HG02763 (cell line): ENCODE data around the gene CD180.
A peak's percentile ranks its signal among the peaks of the same experiment; 100 is the strongest.

ENCODE experiments used
- ATAC-seq: cut with Tn5 transposase; IDR thresholded peaks from one replicate; pipeline ENCODE4 v1.9.1; 2021; ENCODE audit warnings: mild to moderate bottlenecking, moderate library complexity; ENCODE audit not compliant: unreplicated experiment

CD180 gene

GRCh38 chr5:67163863-67164595, 32.6 kb downstream of the CD180 start:
- ATAC-seq: no peak

- no peak for ATAC-seq
Measured at GRCh38 chr5:67163231-67163756, 33.3 kb downstream of the CD180 start.

- ATAC-seq: no peak
Measured at GRCh38 chr5:67161767-67162166, 34.8 kb downstream of the CD180 start.

GRCh38 chr5:67160985-67161384, 35.6 kb downstream of the CD180 start:
- no peak for ATAC-seq

- ATAC-seq: no peak
Measured at GRCh38 chr5:67160272-67160671, 36.3 kb downstream of the CD180 start.

GRCh38 chr5:67156976-67157583, 39.5 kb downstream of the CD180 start:
- ATAC-seq: peak; percentile 65

GRCh38 chr5:67154556-67155206, 41.9 kb downstream of the CD180 start:
- ATAC-seq: no peak

GRCh38 chr5:67153292-67153691, 43.3 kb downstream of the CD180 start:
- ATAC-seq: no peak

- no peak for ATAC-seq
Measured at GRCh38 chr5:67152400-67152799, 44.2 kb downstream of the CD180 start.

- no peak for ATAC-seq
Measured at GRCh38 chr5:67149951-67150523, 46.6 kb downstream of the CD180 start.

- no peak for ATAC-seq
Measured at GRCh38 chr5:67149057-67149950, 47.3 kb downstream of the CD180 start.

- no peak for ATAC-seq
Measured at GRCh38 chr5:67147760-67148159, 48.8 kb downstream of the CD180 start.

GRCh38 chr5:67146981-67147380, 49.6 kb downstream of the CD180 start:
- ATAC-seq: no peak

- ATAC-seq: no peak
Measured at GRCh38 chr5:67146574-67146973, 50.0 kb downstream of the CD180 start.

GRCh38 chr5:67144183-67144639, 52.4 kb downstream of the CD180 start:
- no peak for ATAC-seq

- no peak for ATAC-seq
Measured at GRCh38 chr5:67143549-67143948, 53.0 kb downstream of the CD180 start.

- ATAC-seq: no peak
Measured at GRCh38 chr5:67142816-67143215, 53.8 kb downstream of the CD180 start.

- ATAC-seq: no peak
Measured at GRCh38 chr5:67141644-67142043, 55.0 kb downstream of the CD180 start.

GRCh38 chr5:67140413-67140812, 56.2 kb downstream of the CD180 start:
- ATAC-seq: no peak

- no peak for ATAC-seq
Measured at GRCh38 chr5:67139030-67139429, 57.6 kb downstream of the CD180 start.
